Smooth muscle cell (in vitro differentiated cells): Measurements from ENCODE around the gene CLCF1. TPM values are rescaled to one million over a fixed set of nuclear protein-coding genes. Genes with fewer than 3 reads are reported as not detected.
A peak's percentile ranks its signal among the peaks of the same experiment; 100 is the strongest.

Source experiments
- DNase-seq: peaks from one replicate; lab custom pipeline; 2025; ENCODE audit not compliant: unreplicated experiment; lab: John Stamatoyannopoulos, UW
- H2AFZ ChIP-seq: fragments of 200-600 bp; sonication (generic); 2 replicates; pipeline ENCODE4 v1.6.0; 2016; ENCODE audit warnings: antibody characterized with exemption, low read depth, mild to moderate bottlenecking
- H3F3A ChIP-seq: fragments of 200-600 bp; sonication (generic); 2 replicates; pipeline ENCODE4 v1.6.0; 2017; ENCODE audit warnings: antibody characterized with exemption, low read depth
- H3K27ac ChIP-seq: fragments of 200-600 bp; sonication (generic); 2 replicates; pipeline ENCODE4 v1.5.1; 2016; ENCODE audit warnings: low read depth, mild to moderate bottlenecking
- H3K27me3 ChIP-seq: fragments of 200-600 bp; sonication (generic); 2 replicates; pipeline ENCODE4 v1.6.1; 2016; ENCODE audit warnings: low read depth, mild to moderate bottlenecking
- H3K36me3 ChIP-seq: fragments of 200-600 bp; sonication (generic); 2 replicates; pipeline ENCODE4 v1.5.1; 2016; ENCODE audit warnings: low read depth
- H3K4me1 ChIP-seq: fragments of 200-600 bp; sonication (generic); 2 replicates; pipeline ENCODE4 v1.5.1; 2016; ENCODE audit warnings: low read depth
- H3K4me2 ChIP-seq: fragments of 200-600 bp; sonication (generic); 2 replicates; pipeline ENCODE4 v1.6.0; 2016; ENCODE audit warnings: mild to moderate bottlenecking
- H3K4me3 ChIP-seq: fragments of 200-600 bp; sonication (generic); 2 replicates; pipeline ENCODE4 v1.5.1; 2016; ENCODE audit warnings: mild to moderate bottlenecking
- H3K79me2 ChIP-seq: fragments of 200-600 bp; sonication (generic); 2 replicates; pipeline ENCODE4 v1.6.0; 2016; ENCODE audit warnings: low read depth, mild to moderate bottlenecking
- H3K9ac ChIP-seq: fragments of 200-600 bp; sonication (generic); 2 replicates; pipeline ENCODE4 v1.6.0; 2016; ENCODE audit warnings: low read depth
- H3K9me3 ChIP-seq: fragments of 200-600 bp; sonication (generic); replicated peaks from 2 replicates; pipeline ENCODE4 v1.5.1; 2016; ENCODE audit warnings: low read depth
- H4K20me1 ChIP-seq: fragments of 200-600 bp; sonication (generic); 2 replicates; pipeline ENCODE4 v1.6.0; 2016; ENCODE audit warnings: low read depth
- WGBS: methylation state at CpG from one replicate; pipeline ENCODE4 v1.1.7; 2016; ENCODE audit warnings: low lambda C conversion rate; 5-methylcytosine and 5-hydroxymethylcytosine counted together
- polyA plus RNA-seq: library from polyadenylated mRNA; unstranded; fragments of >200 nt; fragmentation: Nextera tagmentation; extraction: Ambion mirVana; gene quantifications from 2 replicates; pipeline ENCODE4 v1.2.1, GENCODE V29; 2016
- small RNA-seq: library from RNA; depleted of rRNA; stranded (forward); fragments of <200 nt; gene quantifications from one replicate; pipeline ENCODE3, GENCODE V24; 2014
- total RNA-seq: library from RNA; depleted of rRNA; stranded (reverse); fragments of >200 nt; gene quantifications from 2 replicates; pipeline ENCODE4 v1.2.3, GENCODE V29; 2014
- TF ChIP-seq, protein P1 (sequence below): fragments of 200-600 bp; sonication (generic); IDR thresholded peaks from 2 replicates; pipeline ENCODE4 v1.5.1; 2017; ENCODE audit warnings: borderline replicate concordance, mild to moderate bottlenecking, antibody characterized with exemption; ENCODE audit not compliant: insufficient read depth, poor library complexity, severe bottlenecking

CLCF1 gene
- total and polyA plus RNA-seq, 2 experiments from 2014 or later: 6.2 to 12.2 TPM

- no peak overlapping the region for H3K4me3 ChIP-seq
- no peak overlapping the region for H3K9ac ChIP-seq
- no peaks in the 10 kb centered on the region for H3K79me2 ChIP-seq
- 97% methylated on average over 9 of the region's 9 CpGs for WGBS
- H3K4me1 ChIP-seq: no peaks in the 10 kb centered on the region
- no peak for DNase-seq
- no peak overlapping the region for H3K27ac ChIP-seq
- no peak overlapping the region for H2AFZ ChIP-seq
- H3K27me3 ChIP-seq: no peaks in the 10 kb centered on the region
- H3F3A ChIP-seq: no peaks in the 10 kb centered on the region
- H3K4me2 ChIP-seq: no peak overlapping the region
- no peaks in the 10 kb centered on the region for H3K36me3 ChIP-seq
- H3K9me3 ChIP-seq: no peaks in the 10 kb centered on the region
- no peaks in the 10 kb centered on the region for H4K20me1 ChIP-seq
- TF ChIP-seq, protein P1, sequence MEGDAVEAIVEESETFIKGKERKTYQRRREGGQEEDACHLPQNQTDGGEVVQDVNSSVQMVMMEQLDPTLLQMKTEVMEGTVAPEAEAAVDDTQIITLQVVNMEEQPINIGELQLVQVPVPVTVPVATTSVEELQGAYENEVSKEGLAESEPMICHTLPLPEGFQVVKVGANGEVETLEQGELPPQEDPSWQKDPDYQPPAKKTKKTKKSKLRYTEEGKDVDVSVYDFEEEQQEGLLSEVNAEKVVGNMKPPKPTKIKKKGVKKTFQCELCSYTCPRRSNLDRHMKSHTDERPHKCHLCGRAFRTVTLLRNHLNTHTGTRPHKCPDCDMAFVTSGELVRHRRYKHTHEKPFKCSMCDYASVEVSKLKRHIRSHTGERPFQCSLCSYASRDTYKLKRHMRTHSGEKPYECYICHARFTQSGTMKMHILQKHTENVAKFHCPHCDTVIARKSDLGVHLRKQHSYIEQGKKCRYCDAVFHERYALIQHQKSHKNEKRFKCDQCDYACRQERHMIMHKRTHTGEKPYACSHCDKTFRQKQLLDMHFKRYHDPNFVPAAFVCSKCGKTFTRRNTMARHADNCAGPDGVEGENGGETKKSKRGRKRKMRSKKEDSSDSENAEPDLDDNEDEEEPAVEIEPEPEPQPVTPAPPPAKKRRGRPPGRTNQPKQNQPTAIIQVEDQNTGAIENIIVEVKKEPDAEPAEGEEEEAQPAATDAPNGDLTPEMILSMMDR: no peak
Measured at GRCh38 chr11:67315325-67315909, 58.0 kb downstream of the CLCF1 start.

DNA sequence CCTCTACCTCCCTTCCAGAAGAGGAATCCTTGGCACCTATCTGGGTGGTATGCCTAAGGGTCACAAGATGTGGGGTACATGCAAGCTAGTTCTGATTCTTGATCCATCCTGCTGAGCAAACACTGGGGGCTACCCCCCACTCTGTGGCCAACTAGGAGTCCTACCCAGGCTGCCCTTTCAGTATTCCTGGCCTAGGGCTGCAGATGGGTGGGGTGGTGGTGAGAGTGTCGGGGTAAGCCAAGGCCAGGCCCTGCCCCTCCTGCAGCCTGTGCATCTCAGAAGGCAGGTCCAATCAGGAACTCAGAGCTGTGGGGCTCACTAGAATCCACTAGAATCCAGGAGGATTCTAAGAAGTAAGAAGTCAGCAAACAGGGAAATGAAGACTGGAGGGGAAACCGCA, 59.2 kb downstream of the CLCF1 start:
- Histone ChIP-seq H3F3A (no peaks in the 10 kb centered on the region), H3K4me1 (no peaks in the 10 kb centered on the region), H3K9ac (no peak overlapping the region), H4K20me1 (no peaks in the 10 kb centered on the region), H3K27ac (no peak overlapping the region), H3K9me3 (no peaks in the 10 kb centered on the region), H3K27me3 (no peaks in the 10 kb centered on the region), H3K79me2 (no peaks in the 10 kb centered on the region), H3K4me2 (no peak overlapping the region), H3K36me3 (no peaks in the 10 kb centered on the region), H2AFZ (no peak overlapping the region), H3K4me3 (no peak overlapping the region)
- TF ChIP-seq, protein P1: no peak
- WGBS: 91% methylated on average over 2 of the region's 2 CpGs
- no peak for DNase-seq

Small RNA genes within 50 kb of the gene (small RNA-seq; reads per million reads assigned to genes)
- gene RN7SKP239: 0.34 reads per million, percentile 9 among the genes with 10 or more reads in this experiment
- not detected for gene RNU6-1238P

Other genes with a start within 250 kb of the CLCF1 start
- 18.5 and 22.2 TPM in 2 replicates for gene GRK2, start 107.1 kb downstream of the CLCF1 start, total RNA-seq
- 38.9 and 42.5 TPM in 2 replicates for gene GRK2, start 107.1 kb downstream of the CLCF1 start, polyA plus RNA-seq
- 29.3 and 34.7 TPM in 2 replicates for gene ANKRD13D, start 84.3 kb downstream of the CLCF1 start, total RNA-seq
- 52.0 and 63.2 TPM in 2 replicates for gene ANKRD13D, start 84.3 kb downstream of the CLCF1 start, polyA plus RNA-seq
- gene SSH3, start 70.1 kb downstream of the CLCF1 start, total RNA-seq: 14.9 and 23.9 TPM in 2 replicates
- gene SSH3, start 70.1 kb downstream of the CLCF1 start, polyA plus RNA-seq: 29.3 and 47.5 TPM in 2 replicates
- gene POLD4, start 20.1 kb downstream of the CLCF1 start, total RNA-seq: 61.4 and 78.0 TPM in 2 replicates
- gene POLD4, start 20.1 kb downstream of the CLCF1 start, polyA plus RNA-seq: 113 and 133 TPM in 2 replicates
- 17.3 and 19.5 TPM in 2 replicates for gene RAD9A, start 18.4 kb upstream of the CLCF1 start, total RNA-seq
- gene RAD9A, start 18.4 kb upstream of the CLCF1 start, polyA plus RNA-seq: 20.3 and 21.4 TPM in 2 replicates
- gene PPP1CA, start 28.3 kb upstream of the CLCF1 start, total RNA-seq: 99.3 and 123 TPM in 2 replicates
- 210 and 220 TPM in 2 replicates for gene PPP1CA, start 28.3 kb upstream of the CLCF1 start, polyA plus RNA-seq
- not detected in 2 replicates for gene TBC1D10C, start 30.5 kb upstream of the CLCF1 start, total RNA-seq
- gene TBC1D10C, start 30.5 kb upstream of the CLCF1 start, polyA plus RNA-seq: 0.32 TPM in 1 of 2 replicates, not detected in the other
- 0.36 and 0.85 TPM in 2 replicates for gene CARNS1, start 42.1 kb upstream of the CLCF1 start, total RNA-seq
- 1.7 and 3.6 TPM in 2 replicates for gene CARNS1, start 42.1 kb upstream of the CLCF1 start, polyA plus RNA-seq
- 66.5 and 86.9 TPM in 2 replicates for gene RPS6KB2, start 54.9 kb upstream of the CLCF1 start, total RNA-seq
- 102 and 107 TPM in 2 replicates for gene RPS6KB2, start 54.9 kb upstream of the CLCF1 start, polyA plus RNA-seq
- gene PTPRCAP, start 64.1 kb upstream of the CLCF1 start, total RNA-seq: 2.5 TPM in 1 of 2 replicates, not detected in the other
- gene PTPRCAP, start 64.1 kb upstream of the CLCF1 start, polyA plus RNA-seq: 1.1 TPM in 2 replicates
- gene CORO1B, start 69.9 kb upstream of the CLCF1 start, total RNA-seq: 38.9 and 43.8 TPM in 2 replicates
- 84.6 and 85.8 TPM in 2 replicates for gene CORO1B, start 69.9 kb upstream of the CLCF1 start, polyA plus RNA-seq
- gene GPR152, start 79.1 kb upstream of the CLCF1 start, total RNA-seq: not detected in 2 replicates
- gene GPR152, start 79.1 kb upstream of the CLCF1 start, polyA plus RNA-seq: 0.27 and 0.71 TPM in 2 replicates
- gene CABP4, start 81.8 kb upstream of the CLCF1 start, total RNA-seq: not detected in 2 replicates
- gene CABP4, start 81.8 kb upstream of the CLCF1 start, polyA plus RNA-seq: 2.1 TPM in 1 of 2 replicates, not detected in the other
- 88.3 and 135 TPM in 2 replicates for gene TMEM134, start 95.7 kb upstream of the CLCF1 start, total RNA-seq
- 114 and 149 TPM in 2 replicates for gene TMEM134, start 95.7 kb upstream of the CLCF1 start, polyA plus RNA-seq
- 35.3 and 36.8 TPM in 2 replicates for gene AIP, start 109.4 kb upstream of the CLCF1 start, total RNA-seq
- gene AIP, start 109.4 kb upstream of the CLCF1 start, polyA plus RNA-seq: 57.8 and 61.5 TPM in 2 replicates
- 27.6 and 28.9 TPM in 2 replicates for gene PITPNM1, start 131.8 kb upstream of the CLCF1 start, total RNA-seq
- 35.0 and 48.2 TPM in 2 replicates for gene PITPNM1, start 131.8 kb upstream of the CLCF1 start, polyA plus RNA-seq
- gene CDK2AP2, start 134.6 kb upstream of the CLCF1 start, total RNA-seq: 27.0 and 34.0 TPM in 2 replicates
- 94.2 and 101 TPM in 2 replicates for gene CDK2AP2, start 134.6 kb upstream of the CLCF1 start, polyA plus RNA-seq
- not detected in 2 replicates for gene CABP2, start 149.8 kb upstream of the CLCF1 start, total RNA-seq
- gene CABP2, start 149.8 kb upstream of the CLCF1 start, polyA plus RNA-seq: not detected in 2 replicates
- gene GSTP1, start 210.2 kb upstream of the CLCF1 start, total RNA-seq: 739 and 874 TPM in 2 replicates
- gene GSTP1, start 210.2 kb upstream of the CLCF1 start, polyA plus RNA-seq: 1,489 and 1,525 TPM in 2 replicates
- 110 and 111 TPM in 2 replicates for gene NDUFV1, start 233.3 kb upstream of the CLCF1 start, total RNA-seq
- 201 and 207 TPM in 2 replicates for gene NDUFV1, start 233.3 kb upstream of the CLCF1 start, polyA plus RNA-seq